Astrocyte of the cerebellum (primary cell): ENCODE results near the gene ARHGAP26.

Experiments used
- DNase-seq: peaks from one replicate; pipeline ENCODE4 v3.0.0-alpha.2; 2011; ENCODE audit warnings: low read depth
- H3K4me3 ChIP-seq: 2 replicates; pipeline ENCODE4 v1.5.1; 2011; ENCODE audit warnings: mild to moderate bottlenecking, low read depth, low read length, moderate library complexity
- in situ Hi-C: cut with HindIII; loops from 2 replicates; pipeline ENCODE4 v1.10.0; 2017; ENCODE audit warnings: low sequenced_read_pairs
- TF ChIP-seq, protein P1 (sequence below): IDR thresholded peaks from 2 replicates; pipeline ENCODE4 v1.5.1; 2012; ENCODE audit warnings: low read length, low read depth, moderate library complexity, mild to moderate bottlenecking; ENCODE audit errors: missing control alignments

The ARHGAP26 gene

DNA sequence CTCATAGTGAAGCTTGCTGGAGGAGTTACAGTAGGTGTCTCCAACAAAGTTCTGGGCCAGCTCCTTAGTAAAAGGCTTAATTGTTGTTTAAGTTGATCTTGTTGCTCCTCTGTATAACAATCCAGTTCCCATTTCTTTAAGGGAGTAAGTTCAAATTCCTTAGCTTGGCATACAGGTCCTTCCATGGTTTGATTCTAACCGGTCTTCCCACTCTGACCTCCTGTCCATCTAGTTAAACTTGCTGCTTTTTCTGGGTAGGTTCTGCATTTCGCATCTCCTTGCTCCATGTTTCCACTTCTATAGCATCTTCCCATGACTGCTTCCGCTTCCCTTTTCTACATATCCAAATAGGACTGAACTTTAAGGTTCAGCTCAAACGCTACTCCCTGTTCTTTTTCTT is 95.5 kb downstream of the ARHGAP26 start:
- TF ChIP-seq, protein P1, sequence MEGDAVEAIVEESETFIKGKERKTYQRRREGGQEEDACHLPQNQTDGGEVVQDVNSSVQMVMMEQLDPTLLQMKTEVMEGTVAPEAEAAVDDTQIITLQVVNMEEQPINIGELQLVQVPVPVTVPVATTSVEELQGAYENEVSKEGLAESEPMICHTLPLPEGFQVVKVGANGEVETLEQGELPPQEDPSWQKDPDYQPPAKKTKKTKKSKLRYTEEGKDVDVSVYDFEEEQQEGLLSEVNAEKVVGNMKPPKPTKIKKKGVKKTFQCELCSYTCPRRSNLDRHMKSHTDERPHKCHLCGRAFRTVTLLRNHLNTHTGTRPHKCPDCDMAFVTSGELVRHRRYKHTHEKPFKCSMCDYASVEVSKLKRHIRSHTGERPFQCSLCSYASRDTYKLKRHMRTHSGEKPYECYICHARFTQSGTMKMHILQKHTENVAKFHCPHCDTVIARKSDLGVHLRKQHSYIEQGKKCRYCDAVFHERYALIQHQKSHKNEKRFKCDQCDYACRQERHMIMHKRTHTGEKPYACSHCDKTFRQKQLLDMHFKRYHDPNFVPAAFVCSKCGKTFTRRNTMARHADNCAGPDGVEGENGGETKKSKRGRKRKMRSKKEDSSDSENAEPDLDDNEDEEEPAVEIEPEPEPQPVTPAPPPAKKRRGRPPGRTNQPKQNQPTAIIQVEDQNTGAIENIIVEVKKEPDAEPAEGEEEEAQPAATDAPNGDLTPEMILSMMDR = no peak
- in situ Hi-C loops = no loop called here
- no peak for DNase-seq
- no peak overlapping the region for H3K4me3 ChIP-seq

DNA sequence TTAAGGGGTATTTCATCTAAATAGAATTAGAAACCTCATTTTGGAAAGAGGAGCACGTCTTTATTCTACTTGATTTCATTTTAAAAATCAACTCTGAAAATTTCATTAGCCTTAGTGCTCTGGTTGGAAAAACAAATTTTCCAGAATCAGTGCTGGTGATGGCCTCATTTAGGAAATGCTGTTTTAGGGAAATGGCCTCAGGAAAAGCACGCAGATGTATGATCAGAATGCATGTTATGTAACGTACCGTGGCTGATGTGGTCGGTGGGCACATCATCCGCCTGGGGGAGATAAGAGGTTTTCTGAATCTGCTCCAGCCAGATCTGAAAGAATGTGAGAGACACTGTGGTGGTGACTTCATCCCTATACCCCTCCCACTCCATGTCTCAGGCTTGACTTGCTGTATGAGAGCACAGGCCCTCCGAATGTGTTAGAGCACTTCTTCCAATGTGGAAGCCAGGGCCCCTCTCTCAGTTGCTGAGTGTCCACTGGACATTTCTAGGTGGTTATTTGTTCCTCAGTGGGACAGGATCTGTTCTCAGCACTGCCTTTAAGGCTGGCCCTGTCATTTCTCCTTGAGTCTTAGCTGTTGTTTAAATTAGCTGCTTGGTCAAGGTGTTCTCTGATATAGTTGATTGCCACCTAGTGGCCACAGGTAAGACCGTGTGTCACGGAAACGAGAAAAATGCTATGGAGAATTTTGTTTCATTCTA is 96.5 kb downstream of the ARHGAP26 start:
- no peak overlapping the region for H3K4me3 ChIP-seq
- DNase-seq = peak; percentile 60
- in situ Hi-C loops = no loop called here
- TF ChIP-seq, protein P1 = peak; percentile 72

DNA sequence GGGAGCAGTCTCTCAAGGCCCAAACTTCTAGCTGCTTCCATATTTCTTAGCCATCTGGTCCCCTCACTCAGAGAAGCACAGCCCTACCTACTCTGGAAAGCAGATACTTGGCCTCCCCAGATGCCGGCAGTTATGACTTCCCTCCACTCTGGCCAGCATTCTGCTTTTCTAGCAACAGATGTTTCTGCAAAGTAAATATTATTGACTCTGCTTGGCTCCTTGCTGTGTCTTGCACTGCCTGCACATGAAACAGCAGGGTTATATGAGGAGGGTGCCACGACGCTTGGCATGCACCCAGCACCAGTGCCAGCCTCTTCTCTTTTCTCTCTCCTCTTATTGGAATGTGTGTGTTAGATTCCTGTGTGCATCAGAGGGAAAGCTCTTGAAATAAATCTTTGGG is 99.7 kb downstream of the ARHGAP26 start:
- TF ChIP-seq, protein P1 = no peak
- DNase-seq = no peak
- no peak overlapping the region for H3K4me3 ChIP-seq
- in situ Hi-C loops = loop anchor here (5.0 kb wide), 2 partner anchors 148 to 733 kb away; no protein-coding TSS in a partner anchor

DNA sequence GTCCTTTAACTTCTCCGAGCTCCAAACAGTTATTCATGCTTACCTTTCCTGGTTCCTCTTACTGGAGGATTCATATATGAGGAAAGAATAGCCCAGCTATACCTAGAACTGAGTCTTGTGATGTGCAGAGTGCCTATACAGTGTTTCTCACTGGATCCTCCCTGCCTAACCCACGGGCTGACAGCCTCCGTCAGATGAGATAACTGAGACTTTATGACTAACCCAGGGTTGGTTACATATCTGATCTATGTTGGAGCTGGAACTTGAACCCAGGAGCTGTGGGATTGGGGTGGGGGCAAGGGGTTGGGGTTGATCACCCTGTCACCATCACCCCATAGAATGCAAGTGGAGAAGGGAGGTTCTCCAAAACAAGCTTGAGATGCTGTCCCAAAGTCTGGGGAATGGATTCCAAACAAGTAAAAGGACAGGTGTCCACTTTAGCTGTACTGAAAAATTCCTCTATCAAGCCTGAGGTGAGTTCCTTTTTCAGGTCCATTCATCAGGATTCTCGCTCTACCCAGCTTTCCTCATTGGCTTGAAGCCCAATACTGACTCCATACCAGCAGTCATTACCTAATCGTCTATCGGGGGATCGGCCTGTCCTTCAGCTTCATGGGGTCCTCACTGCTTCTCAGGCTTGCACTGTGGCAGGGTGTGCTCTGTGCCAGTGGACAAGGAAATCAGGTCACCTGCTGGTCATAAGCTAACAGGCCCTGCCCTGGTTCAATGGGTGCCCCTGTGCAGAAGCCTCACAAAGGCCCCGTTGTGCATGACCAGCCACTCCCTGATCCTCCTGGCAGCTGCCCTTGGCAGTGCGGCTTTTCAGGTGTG is 100.6 kb downstream of the ARHGAP26 start:
- H3K4me3 ChIP-seq = no peak overlapping the region
- no peak for DNase-seq
- TF ChIP-seq, protein P1 = no peak
- in situ Hi-C loops = loop anchor here (5.0 kb wide), 2 partner anchors 148 to 733 kb away; no protein-coding TSS in a partner anchor

DNA sequence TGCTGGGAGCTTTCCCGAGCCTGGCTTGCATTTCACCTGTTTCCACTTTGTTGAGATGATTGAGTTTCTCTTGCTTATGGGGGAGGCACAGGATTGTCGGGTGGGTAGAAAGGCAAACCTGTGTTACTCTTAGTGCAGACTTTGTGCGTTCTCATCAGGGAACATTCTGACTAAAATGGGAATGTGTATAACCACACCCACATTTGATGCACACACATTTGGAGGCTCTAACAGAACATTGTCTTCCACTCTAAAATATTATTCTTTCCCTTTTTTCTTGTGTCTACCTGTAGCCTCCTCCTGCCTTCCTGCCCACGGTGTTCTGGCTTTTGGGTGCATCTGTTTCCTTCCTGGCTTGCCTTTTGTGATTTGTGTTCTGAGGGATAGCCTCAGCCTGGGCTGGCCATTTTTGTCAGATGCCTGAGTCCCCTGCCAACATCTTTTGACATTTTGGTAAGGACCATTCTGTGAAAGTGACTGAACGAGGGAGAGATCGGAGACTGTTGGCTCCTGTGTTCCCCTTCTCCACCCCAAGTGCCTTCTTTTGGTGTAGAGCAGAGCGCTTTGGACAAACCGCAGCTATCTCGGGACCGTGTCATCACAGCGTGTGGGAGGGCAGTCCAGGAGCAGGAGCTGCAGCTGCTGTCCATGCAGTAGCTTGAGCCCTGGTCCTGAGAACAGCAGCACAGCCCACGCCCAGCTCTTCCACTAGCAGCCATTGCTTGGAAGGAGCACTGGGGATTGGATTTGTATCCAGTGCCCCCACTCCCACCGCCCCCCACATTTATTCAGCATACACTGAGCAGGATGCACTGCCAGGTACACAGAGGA is 101.4 kb downstream of the ARHGAP26 start:
- TF ChIP-seq, protein P1 = no peak
- in situ Hi-C loops = loop anchor here (5.0 kb wide), 2 partner anchors 149 to 734 kb away; no protein-coding TSS in a partner anchor
- H3K4me3 ChIP-seq = no peak overlapping the region
- no peak for DNase-seq

DNA sequence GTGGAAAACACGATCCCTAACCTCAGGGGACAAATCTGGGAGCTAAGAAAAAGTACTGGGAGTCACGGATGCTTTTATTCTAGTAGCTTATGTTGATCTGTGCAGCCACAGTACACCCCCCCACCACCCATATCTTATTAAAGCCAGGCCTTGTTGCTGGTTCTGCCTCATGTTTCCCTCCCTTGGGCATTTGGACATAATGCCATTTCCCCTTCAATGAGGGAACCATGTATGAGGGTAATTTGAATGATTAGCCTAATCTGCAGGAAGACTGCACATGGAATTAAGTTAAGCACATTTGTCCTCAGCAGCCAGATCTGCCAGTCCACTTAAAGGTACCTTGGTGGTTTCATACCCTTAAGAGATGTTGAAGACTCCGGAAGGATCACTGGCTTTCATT is 102.0 kb downstream of the ARHGAP26 start:
- in situ Hi-C loops = loop anchor here (5.0 kb wide), 2 partner anchors 150 to 735 kb away; no protein-coding TSS in a partner anchor
- H3K4me3 ChIP-seq = no peak overlapping the region
- TF ChIP-seq, protein P1 = no peak
- DNase-seq = no peak
